Measurements from ENCODE around the gene ST3GAL3.

Gene ST3GAL3

GRCh38 chr1:43958351-43959255 is 251.3 kb downstream of the ST3GAL3 start:
- H3K4me3 ChIP-seq (ENCODE audit: low read depth, low read length) = no peak overlapping the region
- 0 out of 2 replicates have a peak, but pooled peaks cover 3% of the 10 kb centered on the region for H3K36me3 ChIP-seq
- DNase-seq = no peak
- TF ChIP-seq CTCF (IDR thresholded peaks at IDR 0.05; ENCODE audit: low read depth, low read length) = no peak
- H3K4me1 ChIP-seq = no peaks in the 10 kb centered on the region
- H3K27me3 ChIP-seq = no peaks in the 10 kb centered on the region
- no peaks in the 10 kb centered on the region for H3K9me3 ChIP-seq

GRCh38 chr1:43960798-43961197 is 253.5 kb downstream of the ST3GAL3 start:
- Histone ChIP-seq H3K36me3 (0 out of 2 replicates have a peak, but pooled peaks cover 3% of the 10 kb centered on the region), H3K27me3 (no peaks in the 10 kb centered on the region), H3K4me1 (no peaks in the 10 kb centered on the region), H3K4me3 (ENCODE audit: low read depth, low read length) (no peak overlapping the region), H3K9me3 (no peaks in the 10 kb centered on the region)
- no peak for TF ChIP-seq CTCF (IDR thresholded peaks at IDR 0.05; ENCODE audit: low read depth, low read length)
- DNase-seq = no peak

- Histone ChIP-seq H3K36me3 (0 out of 2 replicates have a peak, but pooled peaks cover 3% of the 10 kb centered on the region), H3K4me3 (ENCODE audit: low read depth, low read length) (no peak overlapping the region), H3K27me3 (no peaks in the 10 kb centered on the region), H3K4me1 (no peaks in the 10 kb centered on the region), H3K9me3 (no peaks in the 10 kb centered on the region)
- no peak for DNase-seq
- no peak for TF ChIP-seq CTCF (IDR thresholded peaks at IDR 0.05; ENCODE audit: low read depth, low read length)
These were observed 254.4 kb downstream of the ST3GAL3 start for GRCh38 chr1:43961692-43962091.

- Histone ChIP-seq H3K9me3 (no peaks in the 10 kb centered on the region), H3K27me3 (no peaks in the 10 kb centered on the region), H3K36me3 (0 out of 2 replicates have a peak, but pooled peaks cover 2% of the 10 kb centered on the region), H3K4me1 (no peaks in the 10 kb centered on the region), H3K4me3 (ENCODE audit: low read depth, low read length) (no peak overlapping the region)
- no peak for DNase-seq
- no peak for TF ChIP-seq CTCF (IDR thresholded peaks at IDR 0.05; ENCODE audit: low read depth, low read length)
These were observed 255.0 kb downstream of the ST3GAL3 start for GRCh38 chr1:43962324-43962723.

- H3K27me3 ChIP-seq = no peaks in the 10 kb centered on the region
- TF ChIP-seq CTCF (IDR thresholded peaks at IDR 0.05; ENCODE audit: low read depth, low read length) = no peak
- H3K9me3 ChIP-seq = no peaks in the 10 kb centered on the region
- no peaks in the 10 kb centered on the region for H3K36me3 ChIP-seq
- H3K4me3 ChIP-seq (ENCODE audit: low read depth, low read length) = no peak overlapping the region
- DNase-seq = no peak
- no peaks in the 10 kb centered on the region for H3K4me1 ChIP-seq
These were observed 255.7 kb downstream of the ST3GAL3 start for GRCh38 chr1:43963006-43963405.

GRCh38 chr1:43963890-43964289 is 256.6 kb downstream of the ST3GAL3 start:
- Histone ChIP-seq H3K4me3 (ENCODE audit: low read depth, low read length) (no peak overlapping the region), H3K36me3 (no peaks in the 10 kb centered on the region), H3K4me1 (no peaks in the 10 kb centered on the region), H3K9me3 (no peaks in the 10 kb centered on the region), H3K27me3 (no peaks in the 10 kb centered on the region)
- no peak for DNase-seq
- TF ChIP-seq CTCF (IDR thresholded peaks at IDR 0.05; ENCODE audit: low read depth, low read length) = no peak

Data from BE2C (cell line).